Peyer's patch (tissue), 4 donors: ENCODE data around the gene CCNYL1.

Experiments
- CTCF ChIP-seq, 6 experiments: fragments of 450-650 bp in 4 of 6; fragments of 200-600 bp in 2 of 6; sonication (generic) in 1 of 6; IDR thresholded peaks; one replicate each; pipeline ENCODE4 v1.5.1; 2017 to 2019; ENCODE audit warnings: antibody characterized with exemption in 6 of 6, mild to moderate bottlenecking in 3 of 6, moderate library complexity in 1 of 6
- POLR2A ChIP-seq, 2 donors: fragments of 450-650 bp; IDR thresholded peaks; one replicate each; pipeline ENCODE4 v1.5.1; 2017; ENCODE audit warnings: antibody characterized with exemption in 2 of 2, mild to moderate bottlenecking in 2 of 2, moderate library complexity in 2 of 2

- no peak for TF ChIP-seq POLR2A (IDR thresholded peaks at IDR 0.05)
- TF ChIP-seq CTCF (IDR thresholded peaks at IDR 0.05): no peak
Observed at GRCh38 chr2:207766041-207766551, 54.7 kb downstream of the CCNYL1 start.
